Measurements from ENCODE around the gene RPTOR.

Gene RPTOR

DNA sequence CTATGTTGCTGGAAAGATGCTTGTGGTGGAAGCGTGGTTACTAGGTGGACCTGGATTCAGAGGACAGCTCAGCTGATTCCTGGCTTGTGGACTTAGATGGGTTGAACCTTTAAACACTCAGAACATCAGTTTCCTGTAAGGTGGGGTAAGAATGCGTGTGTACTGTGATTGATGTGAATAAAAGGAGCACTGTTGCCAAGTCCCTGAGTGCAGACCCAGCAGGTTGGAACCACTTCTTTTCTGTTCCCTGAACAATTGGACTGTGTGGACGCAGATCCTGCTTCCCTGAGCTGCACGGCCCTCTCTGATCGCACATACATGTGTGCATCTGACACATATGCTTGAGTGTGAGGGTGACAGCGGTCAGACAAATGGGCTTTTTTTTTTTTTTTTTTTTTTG is 37.5 kb downstream of the RPTOR start:
- DNase-seq (ENCODE audit: insufficient read length, low spot score) (no peak), FAIRE-seq (no peak)

DNA sequence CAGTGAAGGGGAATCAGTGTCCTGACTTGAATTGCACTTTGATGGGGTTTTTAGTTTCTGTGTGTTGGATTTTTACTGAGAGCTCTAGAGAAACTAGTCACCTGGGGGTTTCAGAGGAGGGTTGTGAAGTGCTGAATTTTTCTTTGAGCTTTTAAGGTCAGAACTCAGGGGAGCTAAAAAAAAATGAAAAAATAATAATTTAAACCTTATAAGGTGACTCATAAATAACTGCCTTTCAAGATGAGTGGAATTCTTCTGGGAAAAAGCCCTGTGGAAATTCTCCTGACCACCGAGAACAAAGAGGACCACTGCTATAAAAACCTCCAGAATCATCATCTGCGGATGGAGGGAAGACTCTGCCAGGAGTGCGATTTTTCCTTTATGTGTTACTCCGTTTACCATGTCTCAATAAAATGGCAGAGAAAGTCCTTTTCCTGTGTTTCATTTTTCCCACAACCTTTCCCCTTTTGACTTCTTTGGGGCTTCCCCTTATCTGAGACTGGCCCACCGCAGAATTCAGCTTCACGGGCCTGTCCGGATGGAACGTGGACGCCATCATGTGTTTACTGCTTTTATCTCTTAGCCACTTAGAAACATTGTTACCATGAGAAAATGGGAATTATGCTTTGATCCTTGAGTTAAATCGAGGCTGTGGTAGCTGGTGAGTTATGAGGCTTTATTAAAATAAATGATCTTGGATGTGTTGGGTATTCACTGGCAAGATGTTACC is 39.7 kb downstream of the RPTOR start:
- no peak for DNase-seq (ENCODE audit: insufficient read length, low spot score)
- FAIRE-seq, result no peak

DNA sequence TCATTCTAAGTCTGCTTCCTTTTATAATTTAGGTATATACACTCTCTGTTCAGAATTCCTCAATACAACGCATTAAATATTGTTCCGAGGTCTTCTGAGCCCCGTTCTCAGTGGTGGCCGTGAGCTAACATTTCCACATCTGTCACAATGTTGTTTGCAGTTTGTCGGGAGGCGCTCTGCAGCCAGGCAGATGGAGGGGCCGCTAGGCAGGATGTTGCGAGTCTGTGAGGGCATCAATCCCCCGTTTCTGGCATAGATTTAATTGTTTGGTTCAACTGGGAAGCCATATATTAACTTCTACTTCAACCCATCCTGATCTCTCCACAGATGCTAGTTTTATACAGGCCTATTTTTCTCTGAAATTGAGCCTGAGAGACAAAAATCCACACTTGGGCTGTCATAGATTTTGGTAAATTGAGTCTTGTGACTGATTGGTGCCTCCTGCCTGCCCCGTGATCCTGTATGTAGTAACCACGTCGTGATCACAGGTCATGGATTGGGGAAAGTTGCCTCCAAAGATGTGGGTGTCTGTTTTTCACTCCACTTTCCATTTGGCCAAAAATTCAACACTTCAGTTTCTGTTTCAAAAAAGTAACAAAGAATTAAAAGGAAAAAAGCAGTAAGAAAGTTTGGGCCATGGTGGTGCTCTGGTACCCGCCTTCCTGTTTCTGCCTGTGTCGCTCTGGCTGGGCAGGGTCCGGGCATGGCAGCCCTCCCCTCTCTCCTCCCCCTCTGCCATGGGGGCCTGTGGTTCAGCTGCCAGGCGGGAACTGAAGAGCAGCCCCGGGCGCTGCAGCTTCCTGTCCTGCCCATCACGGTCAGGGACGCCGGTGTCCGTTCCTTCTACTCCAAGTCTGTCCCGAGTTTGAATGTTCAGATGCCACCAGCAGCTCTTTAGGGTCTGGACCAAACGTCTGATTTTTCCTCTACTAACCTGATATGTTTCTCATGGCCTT is 41.5 kb downstream of the RPTOR start:
- FAIRE-seq, result no peak
- DNase-seq (ENCODE audit: insufficient read length, low spot score), result no peak

DNA sequence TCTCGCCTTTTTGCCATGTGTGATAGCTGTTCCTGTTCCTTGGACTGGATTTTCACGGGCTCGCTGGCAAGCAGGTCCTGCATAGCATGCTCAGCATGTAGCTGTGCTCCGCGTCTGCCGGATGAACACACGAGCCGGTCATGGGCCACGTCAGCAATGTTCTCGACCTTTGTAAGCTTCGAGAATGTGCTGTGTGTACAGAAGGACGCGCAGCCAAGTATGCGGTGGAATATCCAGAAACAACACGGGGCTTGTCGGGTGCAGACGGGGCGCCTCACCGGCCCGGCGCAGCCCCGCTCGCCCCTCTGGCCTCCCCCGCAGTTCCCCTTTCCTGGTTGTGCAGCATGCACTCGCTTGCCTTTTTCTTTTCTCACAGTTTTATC is 42.2 kb downstream of the RPTOR start:
- DNase-seq (ENCODE audit: insufficient read length, low spot score), result no peak
- no peak for FAIRE-seq

DNA sequence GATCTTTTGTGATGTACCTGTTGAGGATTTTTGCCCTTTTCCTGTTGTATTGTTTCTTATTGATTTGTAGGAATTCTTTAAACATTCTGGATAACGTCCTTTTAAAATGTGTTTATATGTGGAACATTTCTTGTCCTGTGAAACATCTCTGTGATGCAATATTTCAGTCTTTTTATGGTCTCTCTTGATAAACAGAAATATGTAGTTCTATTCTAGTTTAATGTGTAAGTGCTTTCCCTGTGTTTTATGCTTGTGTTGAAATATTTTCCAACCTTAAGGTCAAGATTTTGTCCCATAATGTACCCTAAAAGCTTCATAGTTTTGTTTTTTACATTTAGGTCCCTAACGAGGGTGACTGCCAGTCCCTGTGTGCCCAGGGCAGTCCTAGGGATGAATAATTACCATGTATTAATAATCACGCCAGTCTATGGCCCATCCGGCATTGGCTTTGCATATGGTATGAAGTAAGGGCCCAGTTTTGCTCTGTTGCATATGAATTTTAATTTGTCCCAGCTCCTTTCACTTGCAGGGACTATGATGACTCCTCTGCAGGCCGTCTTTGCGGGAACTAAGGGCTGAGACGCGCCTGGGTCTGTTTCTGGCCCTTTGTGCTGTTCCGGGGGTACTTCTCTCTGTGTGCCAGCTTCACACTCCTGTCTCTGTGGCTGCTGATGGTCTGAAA is 44.2 kb downstream of the RPTOR start:
- no peak for FAIRE-seq
- no peak for DNase-seq (ENCODE audit: insufficient read length, low spot score)

DNA sequence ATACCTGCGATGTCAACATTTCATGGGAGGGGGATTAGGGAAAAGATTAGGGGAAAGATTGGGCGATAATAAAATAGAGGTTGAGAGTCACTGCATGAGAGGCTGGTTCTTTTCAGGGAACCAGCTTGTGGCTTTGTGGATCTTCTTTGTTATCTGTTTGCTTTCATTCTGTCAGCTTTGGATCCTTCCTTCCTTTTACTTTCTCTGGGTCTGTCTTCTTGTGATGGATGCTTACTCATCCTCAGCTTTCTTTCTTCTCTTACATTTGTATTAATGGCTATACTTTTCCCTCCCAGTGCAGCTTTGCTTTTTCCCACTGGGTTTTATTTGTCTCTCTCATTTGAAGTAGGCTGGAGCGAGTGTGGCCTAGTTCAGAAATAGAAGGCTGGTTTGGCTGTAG is 47.1 kb downstream of the RPTOR start:
- no peak for FAIRE-seq
- DNase-seq (ENCODE audit: insufficient read length, low spot score), result no peak

DNA sequence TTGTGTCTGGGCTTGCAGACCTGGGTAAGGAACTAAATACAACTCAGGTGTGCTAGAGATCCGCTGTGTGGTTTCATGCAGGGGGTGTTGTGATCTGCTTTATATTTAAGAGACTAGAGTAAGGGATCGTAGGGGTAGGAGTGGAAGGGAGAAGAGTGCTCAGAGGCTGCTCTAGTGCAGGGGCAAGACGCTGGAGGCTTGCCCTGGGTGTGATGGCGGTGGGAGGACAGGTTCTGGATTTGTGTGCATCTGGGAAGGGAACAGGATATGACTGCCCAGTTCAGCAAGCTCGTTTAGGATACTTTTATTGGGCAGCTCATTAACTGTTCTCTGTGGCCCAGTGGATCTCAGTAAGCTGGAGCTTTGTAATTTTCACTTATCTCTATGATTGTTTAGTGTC is 47.6 kb downstream of the RPTOR start:
- FAIRE-seq, result no peak
- no peak for DNase-seq (ENCODE audit: insufficient read length, low spot score)

DNA sequence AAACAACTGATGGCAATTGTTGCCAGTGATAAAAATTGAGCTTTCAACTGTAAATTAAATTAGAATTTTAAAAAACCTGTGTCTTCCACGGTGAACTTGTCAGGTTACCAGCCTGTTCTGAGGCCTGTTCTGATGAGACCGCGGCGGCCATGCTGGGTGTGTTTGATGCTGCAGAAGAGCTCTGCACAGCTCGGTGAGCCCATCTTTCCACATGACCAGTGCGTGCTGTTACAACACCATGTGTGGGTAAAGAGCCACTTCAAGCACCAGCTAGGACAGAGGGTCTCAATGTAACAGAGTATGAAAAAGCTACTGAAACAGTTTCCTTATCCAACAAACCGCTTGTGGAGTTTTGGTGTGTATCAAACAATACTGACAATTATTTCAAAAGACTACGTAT is 48.5 kb downstream of the RPTOR start:
- no peak for DNase-seq (ENCODE audit: insufficient read length, low spot score)
- no peak for FAIRE-seq

DNA sequence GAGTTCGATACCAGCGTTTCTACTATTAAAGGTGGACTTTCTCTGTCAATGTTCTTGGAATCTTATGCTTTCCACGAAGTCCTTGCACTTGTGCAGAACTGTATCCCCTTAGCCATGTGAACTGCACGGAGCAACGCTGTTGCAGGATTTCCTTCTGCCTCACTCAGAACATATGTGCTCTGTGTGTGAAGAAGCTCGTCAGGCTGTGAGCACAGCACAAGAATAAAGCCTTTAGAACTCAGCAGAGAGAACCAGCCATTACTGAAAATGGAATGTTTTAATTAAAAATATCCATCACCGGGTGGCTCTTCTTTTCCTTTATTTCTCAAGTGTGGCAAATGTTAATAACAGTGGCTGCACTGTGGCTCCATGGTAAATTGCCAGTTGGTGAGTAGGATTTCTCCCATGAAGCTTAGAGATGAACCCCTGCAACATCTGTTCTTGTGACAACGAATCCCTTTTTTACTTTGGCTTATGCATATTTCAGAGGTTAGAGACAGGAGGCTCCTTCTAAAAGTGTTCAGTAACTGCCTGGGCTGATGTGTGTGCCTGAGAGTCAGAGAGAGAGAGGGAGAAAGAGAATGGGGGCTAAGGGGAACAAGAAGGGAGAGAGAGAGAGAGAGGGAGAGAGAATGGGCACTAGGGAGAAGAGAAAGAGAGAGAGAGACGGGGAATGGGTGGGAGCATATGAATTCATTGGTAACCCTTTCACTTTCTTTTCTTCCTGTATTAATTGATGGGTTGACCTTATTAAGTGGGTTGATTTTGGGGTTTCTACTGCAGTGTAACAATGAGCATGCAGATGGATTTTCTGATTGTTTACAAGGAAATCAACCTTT is 50.0 kb downstream of the RPTOR start:
- no peak for FAIRE-seq

DNA sequence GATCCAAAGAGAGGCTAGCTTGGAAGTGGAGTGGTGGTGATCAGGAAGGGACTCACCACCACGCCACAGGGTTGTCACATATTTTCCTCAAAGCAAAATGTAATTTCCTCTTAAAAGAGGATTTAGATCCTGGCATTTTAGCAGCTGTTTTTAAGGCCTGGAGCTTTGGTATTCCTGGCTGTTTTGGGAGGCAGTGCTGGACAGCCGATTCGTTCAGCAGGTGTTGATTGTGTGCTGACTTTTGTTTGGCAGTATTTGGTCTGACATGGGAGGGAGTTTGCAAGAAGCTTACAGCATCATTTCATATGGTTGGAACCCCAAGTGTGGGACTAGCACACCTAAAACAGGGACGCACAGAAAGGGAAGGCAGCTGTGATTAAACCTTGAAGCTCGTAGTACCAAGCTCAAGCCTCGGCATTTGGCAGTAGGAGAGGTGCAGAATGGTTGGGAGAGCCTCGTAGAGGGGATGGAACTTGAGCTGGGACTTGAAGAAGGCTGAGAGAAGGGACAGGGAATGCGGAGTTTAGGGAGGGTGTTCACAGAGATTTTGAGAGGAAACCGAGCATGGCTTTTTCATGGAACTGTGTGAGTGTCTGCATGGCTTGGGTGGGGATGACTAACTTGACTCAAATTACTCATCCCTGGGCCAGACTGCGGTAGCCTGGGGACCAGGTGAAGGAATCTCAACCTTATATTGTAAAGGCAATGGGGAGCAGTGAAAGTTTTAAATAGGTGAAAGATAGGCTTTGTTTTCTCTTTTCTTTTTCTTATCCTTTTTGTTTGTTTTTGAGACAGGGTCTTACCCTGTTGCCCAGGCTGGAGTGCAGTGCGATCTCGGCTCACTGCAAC is 52.3 kb downstream of the RPTOR start:
- FAIRE-seq (no peak), DNase-seq (ENCODE audit: insufficient read length, low spot score) (no peak)

More for the DNA sequence above, 50.0 kb downstream of the RPTOR start:
- DNase-seq (ENCODE audit: insufficient read length, low spot score), result no peak

DNA sequence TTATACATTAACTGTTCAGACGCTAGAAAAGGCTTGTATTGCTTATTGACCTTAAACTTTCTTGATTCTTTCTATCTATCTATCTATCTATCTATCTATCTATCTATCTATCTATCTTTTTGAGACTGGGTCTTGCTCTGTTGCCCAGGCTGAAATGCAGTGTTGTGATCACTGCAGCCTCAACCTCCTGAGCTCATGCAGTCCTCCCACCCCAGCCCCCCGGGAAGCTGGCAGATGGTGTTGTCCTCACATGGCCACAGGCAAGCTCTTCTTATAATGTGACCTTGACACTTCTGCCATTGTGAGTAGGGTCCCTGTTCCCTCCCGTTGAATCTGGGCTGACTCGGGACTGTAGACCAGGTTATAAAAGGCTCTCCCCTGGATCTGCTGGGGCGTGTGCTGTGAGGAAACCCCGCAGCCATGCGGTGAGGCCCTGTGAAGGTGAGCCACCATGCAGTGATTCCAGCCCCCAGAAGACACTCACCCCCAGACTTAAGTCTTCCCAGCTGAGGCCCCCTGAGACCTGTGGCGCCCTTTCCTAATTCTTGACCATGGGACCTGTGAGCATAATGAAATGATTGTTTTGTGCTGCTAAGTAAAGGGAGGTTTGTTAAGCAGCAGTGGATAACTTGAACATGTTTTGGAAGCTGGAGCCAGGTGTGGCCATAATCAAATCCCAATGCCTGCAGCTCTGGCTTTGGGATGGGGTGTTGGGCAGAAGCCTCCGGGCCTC is 54.3 kb downstream of the RPTOR start:
- FAIRE-seq, result no peak
- no peak for DNase-seq (ENCODE audit: insufficient read length, low spot score)

DNA sequence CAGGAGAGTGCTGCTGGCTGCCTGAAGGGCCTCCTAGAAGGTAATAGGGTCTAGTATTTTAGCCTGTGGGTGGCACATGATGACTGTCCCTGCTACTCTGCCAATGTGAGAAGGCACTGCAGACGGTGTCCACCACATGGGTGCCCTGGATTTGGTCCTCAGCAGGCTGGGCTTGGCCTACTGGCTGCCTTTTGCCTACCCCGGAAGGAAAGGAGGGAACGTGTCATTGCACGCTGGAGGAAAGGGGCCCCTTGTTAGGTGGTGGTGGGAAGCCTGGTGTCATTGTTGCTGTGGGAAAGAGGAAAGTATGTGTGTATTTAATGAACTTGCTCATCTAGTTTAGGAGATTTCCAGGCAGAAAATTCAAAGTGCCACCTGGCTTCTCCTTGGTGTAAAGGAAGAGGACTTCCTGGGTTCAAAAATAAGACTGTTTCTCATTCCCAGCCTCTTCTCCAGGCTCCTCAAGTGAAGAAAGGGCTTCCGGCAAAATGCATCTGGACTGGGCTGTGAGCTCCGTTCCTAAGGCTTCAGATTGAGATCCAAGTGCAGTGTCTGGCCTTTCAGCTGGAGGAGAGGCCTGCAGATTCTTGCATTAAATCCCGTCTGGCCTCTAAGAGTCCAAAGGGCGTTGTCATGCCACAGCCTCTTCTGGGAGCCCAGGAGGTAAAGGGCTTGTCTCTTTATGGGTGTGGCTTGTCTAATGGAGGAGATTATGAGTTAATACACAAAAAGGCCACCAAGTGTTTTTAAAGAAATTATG is 55.1 kb downstream of the RPTOR start:
- DNase-seq (ENCODE audit: insufficient read length, low spot score) (no peak), FAIRE-seq (no peak)

DNA sequence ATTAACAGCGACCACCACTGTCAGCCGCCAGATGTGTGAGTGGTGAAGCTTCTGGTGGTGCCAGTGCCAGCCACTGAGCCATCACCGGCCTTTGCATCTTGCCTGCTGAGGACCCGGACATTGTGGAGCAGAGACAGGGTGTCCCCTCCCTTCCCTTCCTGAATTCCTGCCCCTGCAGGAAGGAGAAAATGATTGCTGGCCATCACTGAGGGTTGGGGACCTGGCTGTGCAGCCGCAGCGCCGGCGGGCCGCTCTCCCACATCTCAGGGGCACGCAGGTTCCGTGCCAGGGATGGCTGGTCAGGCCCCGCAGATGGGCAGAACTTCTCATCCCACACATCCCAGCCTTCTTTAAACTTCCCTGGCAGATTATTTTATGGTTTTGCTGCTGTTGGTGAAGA is 56.5 kb downstream of the RPTOR start:
- FAIRE-seq (no peak), DNase-seq (ENCODE audit: insufficient read length, low spot score) (no peak)

DNA sequence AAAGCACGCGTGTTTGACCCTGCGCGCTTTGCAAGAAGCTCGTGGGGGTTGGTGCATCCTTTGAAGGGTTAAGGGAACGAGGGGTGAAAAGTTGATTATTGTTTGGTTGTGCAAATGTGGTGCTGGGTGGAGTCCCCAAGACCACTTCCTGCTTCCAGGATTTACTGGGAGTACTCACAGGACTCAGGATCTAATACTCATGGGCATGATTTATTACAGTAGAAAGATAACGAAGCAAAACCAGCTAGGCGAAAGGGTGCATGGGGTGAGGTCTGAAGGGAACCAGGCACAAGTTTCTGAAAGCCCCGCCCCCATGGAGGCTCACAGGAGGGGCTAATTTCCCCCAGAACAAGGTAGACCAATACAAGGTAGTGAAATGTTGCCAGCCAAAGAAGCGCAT is 58.8 kb downstream of the RPTOR start:
- FAIRE-seq (no peak), DNase-seq (ENCODE audit: insufficient read length, low spot score) (no peak)

DNA sequence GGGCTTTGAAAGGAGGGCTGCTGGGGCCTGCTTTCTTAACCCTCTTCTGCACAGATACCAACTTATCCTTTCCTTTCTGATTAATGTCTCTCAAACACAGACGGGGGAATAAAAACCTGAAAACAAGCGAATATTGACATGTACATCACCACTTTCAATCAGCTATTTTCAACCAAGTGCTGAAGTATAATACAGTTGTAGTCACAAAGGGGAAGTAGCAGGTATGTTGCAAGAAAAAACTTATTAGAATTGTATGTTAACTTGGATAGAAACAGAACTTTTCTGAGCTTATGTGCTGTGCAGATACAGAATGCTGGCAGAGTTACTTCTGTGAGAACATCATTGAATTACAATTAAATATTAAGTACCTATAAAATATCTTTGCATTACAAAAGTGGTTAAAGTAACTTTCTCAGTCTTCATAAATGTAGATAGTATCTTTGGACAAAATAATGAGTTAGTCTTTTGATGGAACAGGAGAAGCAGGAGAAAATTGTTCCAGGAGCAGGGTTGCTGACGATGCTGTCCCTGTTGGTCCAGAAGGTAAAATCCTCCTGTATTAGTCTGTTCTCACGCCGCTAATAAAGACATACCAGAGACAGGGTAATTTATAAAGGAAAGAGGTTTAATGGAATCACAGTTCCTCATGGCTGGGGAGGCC is 59.5 kb downstream of the RPTOR start:
- FAIRE-seq (no peak), DNase-seq (ENCODE audit: insufficient read length, low spot score) (no peak)

DNA sequence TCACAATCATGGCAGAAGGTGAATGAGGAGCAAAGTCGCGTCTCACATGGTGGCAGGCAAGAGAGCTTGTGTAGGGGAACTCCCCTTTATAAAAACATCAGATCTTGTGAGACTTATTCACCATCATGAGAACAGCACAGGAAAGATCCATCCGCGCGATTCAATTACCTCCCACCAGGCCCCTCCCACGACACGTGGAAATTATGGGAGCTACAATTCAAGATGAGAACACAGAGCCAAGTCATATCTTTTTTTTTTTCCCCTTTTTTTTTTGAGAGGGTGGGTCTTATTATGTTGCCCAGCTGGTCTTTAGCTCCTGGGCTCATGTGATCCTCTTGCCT is 60.0 kb downstream of the RPTOR start:
- DNase-seq (ENCODE audit: insufficient read length, low spot score) (no peak), FAIRE-seq (no peak)

DNA sequence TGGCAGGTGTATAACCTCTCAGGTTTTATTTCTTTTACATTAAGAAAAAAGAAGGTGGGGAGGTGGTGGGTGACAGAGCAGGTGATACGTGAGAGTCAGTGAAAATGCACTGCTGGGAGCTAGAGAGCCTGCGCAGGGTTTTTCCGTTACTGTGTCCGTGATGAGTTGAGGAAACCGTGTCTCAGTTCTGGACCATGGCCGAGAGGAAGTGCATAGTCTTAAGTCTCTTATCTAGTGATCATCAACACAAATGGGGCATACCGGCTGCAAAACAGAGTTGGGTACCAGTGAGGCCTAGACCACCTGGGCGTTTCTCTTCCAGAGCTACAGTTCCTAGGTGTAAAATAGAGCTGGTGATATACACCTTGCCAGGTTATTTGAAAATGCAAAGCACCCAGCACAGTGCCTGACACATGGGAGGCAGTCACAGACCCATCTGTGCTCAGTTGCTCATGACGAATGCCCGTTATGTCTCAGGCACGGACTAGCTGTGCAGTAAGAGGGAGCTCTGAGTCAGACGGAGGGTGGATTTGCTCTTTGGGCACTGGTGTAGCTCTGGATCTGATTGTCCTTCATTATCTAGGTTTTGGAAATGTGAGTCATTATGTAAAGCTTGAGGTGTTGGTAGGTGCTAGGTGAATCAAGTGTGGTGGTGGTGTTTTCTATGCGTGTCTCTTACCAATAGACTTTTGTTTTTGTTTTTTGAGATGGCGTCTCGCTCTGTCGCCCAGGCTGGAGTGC is 60.9 kb downstream of the RPTOR start:
- DNase-seq (ENCODE audit: insufficient read length, low spot score), result peak; percentile 53
- peak; percentile 84 for FAIRE-seq
